H1 (cell line): ENCODE measurements around the gene KCNQ1.

Source experiments
- CREB1 ChIP-seq: IDR thresholded peaks from 2 replicates; pipeline ENCODE4 v1.6.1; 2012; ENCODE audit warnings: inconsistent platforms
- CTBP2 ChIP-seq: IDR thresholded peaks from 2 replicates; pipeline ENCODE4 v1.7.0; 2011; ENCODE audit warnings: borderline replicate concordance, mild to moderate bottlenecking, moderate library complexity, mixed read lengths, low read length; ENCODE audit not compliant: insufficient read depth, insufficient read length
- EGR1 ChIP-seq: IDR thresholded peaks from 2 replicates; pipeline ENCODE4 v1.6.1; 2011; ENCODE audit warnings: low read depth, low read length, borderline replicate concordance
- EP300 ChIP-seq, 2 experiments: IDR thresholded peaks; 1 replicate in 1 of 2; 2 replicates in 1 of 2; pipeline ENCODE4 v1.6.1; 2011 to 2012; ENCODE audit warnings: low read depth in 2 of 2, low read length in 2 of 2, mild to moderate bottlenecking in 2 of 2, borderline replicate concordance in 1 of 2, inconsistent platforms in 1 of 2, moderate library complexity in 1 of 2
- ZNF274 ChIP-seq: IDR thresholded peaks from 2 replicates; pipeline ENCODE4 v1.7.0; 2012; ENCODE audit warnings: low read length, borderline replicate concordance; ENCODE audit errors: extremely low read depth
- TF ChIP-seq, protein P1 (sequence below): fragments of 300-600 bp; sonication (generic); IDR thresholded peaks from 2 replicates; pipeline ENCODE4 v1.7.1; 2012; ENCODE audit warnings: low read length, moderate library complexity, mild to moderate bottlenecking, inconsistent platforms; ENCODE audit not compliant: insufficient replicate concordance
- TF ChIP-seq, protein P2 (sequence below), 3 experiments: IDR thresholded peaks; 1 replicate in 2 of 3; 2 replicates in 1 of 3; pipeline versions ENCODE4 v1.5.1 to v1.6.1; 2011; ENCODE audit warnings: low read length in 3 of 3, mild to moderate bottlenecking in 3 of 3, inconsistent platforms in 2 of 3, low read depth in 1 of 3, moderate library complexity in 1 of 3; ENCODE audit not compliant: insufficient read depth in 1 of 3; ENCODE audit errors: control extremely low read depth in 1 of 3
- TF ChIP-seq, protein P3 (sequence below): IDR thresholded peaks from 2 replicates; pipeline ENCODE4 v1.6.1; 2012; ENCODE audit warnings: inconsistent platforms

DNA sequence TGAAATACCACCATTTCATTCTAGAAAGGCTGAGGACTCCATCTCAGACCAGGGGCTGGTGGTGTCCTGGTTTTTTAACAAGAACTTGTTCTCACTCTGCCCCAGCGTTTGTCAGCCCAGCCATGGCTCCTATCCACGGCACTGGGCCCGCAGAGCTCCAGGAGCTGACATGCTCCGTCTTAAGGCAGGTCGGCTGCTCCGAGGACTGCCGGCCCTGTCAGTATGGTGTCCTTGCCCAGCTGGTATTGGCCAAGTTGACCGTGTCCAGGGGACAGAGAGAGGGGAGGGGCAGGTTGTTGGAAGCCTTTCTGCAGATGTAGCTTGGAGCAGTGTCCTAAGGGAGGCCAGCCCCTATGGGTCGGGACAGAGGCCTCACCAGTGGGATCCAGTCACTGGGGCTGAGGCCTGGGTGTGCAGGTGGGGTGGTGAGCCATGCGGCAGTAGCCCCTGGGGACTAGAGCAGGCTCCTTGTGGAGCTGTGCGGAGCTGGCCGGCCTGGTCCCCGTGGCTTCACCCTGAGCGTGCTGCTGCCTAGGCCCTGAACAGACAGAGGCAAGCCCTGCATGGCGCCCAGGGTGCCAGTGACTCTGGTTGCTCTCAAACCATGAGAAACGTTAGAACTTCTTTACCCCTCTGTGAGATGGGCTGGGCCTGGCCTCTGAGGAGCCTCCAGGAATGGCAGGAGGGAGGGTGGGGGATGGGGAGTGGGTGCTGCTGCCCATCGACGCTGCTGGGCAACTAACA lies 294.9 kb downstream of the KCNQ1 start:
- TF ChIP-seq, protein P1, sequence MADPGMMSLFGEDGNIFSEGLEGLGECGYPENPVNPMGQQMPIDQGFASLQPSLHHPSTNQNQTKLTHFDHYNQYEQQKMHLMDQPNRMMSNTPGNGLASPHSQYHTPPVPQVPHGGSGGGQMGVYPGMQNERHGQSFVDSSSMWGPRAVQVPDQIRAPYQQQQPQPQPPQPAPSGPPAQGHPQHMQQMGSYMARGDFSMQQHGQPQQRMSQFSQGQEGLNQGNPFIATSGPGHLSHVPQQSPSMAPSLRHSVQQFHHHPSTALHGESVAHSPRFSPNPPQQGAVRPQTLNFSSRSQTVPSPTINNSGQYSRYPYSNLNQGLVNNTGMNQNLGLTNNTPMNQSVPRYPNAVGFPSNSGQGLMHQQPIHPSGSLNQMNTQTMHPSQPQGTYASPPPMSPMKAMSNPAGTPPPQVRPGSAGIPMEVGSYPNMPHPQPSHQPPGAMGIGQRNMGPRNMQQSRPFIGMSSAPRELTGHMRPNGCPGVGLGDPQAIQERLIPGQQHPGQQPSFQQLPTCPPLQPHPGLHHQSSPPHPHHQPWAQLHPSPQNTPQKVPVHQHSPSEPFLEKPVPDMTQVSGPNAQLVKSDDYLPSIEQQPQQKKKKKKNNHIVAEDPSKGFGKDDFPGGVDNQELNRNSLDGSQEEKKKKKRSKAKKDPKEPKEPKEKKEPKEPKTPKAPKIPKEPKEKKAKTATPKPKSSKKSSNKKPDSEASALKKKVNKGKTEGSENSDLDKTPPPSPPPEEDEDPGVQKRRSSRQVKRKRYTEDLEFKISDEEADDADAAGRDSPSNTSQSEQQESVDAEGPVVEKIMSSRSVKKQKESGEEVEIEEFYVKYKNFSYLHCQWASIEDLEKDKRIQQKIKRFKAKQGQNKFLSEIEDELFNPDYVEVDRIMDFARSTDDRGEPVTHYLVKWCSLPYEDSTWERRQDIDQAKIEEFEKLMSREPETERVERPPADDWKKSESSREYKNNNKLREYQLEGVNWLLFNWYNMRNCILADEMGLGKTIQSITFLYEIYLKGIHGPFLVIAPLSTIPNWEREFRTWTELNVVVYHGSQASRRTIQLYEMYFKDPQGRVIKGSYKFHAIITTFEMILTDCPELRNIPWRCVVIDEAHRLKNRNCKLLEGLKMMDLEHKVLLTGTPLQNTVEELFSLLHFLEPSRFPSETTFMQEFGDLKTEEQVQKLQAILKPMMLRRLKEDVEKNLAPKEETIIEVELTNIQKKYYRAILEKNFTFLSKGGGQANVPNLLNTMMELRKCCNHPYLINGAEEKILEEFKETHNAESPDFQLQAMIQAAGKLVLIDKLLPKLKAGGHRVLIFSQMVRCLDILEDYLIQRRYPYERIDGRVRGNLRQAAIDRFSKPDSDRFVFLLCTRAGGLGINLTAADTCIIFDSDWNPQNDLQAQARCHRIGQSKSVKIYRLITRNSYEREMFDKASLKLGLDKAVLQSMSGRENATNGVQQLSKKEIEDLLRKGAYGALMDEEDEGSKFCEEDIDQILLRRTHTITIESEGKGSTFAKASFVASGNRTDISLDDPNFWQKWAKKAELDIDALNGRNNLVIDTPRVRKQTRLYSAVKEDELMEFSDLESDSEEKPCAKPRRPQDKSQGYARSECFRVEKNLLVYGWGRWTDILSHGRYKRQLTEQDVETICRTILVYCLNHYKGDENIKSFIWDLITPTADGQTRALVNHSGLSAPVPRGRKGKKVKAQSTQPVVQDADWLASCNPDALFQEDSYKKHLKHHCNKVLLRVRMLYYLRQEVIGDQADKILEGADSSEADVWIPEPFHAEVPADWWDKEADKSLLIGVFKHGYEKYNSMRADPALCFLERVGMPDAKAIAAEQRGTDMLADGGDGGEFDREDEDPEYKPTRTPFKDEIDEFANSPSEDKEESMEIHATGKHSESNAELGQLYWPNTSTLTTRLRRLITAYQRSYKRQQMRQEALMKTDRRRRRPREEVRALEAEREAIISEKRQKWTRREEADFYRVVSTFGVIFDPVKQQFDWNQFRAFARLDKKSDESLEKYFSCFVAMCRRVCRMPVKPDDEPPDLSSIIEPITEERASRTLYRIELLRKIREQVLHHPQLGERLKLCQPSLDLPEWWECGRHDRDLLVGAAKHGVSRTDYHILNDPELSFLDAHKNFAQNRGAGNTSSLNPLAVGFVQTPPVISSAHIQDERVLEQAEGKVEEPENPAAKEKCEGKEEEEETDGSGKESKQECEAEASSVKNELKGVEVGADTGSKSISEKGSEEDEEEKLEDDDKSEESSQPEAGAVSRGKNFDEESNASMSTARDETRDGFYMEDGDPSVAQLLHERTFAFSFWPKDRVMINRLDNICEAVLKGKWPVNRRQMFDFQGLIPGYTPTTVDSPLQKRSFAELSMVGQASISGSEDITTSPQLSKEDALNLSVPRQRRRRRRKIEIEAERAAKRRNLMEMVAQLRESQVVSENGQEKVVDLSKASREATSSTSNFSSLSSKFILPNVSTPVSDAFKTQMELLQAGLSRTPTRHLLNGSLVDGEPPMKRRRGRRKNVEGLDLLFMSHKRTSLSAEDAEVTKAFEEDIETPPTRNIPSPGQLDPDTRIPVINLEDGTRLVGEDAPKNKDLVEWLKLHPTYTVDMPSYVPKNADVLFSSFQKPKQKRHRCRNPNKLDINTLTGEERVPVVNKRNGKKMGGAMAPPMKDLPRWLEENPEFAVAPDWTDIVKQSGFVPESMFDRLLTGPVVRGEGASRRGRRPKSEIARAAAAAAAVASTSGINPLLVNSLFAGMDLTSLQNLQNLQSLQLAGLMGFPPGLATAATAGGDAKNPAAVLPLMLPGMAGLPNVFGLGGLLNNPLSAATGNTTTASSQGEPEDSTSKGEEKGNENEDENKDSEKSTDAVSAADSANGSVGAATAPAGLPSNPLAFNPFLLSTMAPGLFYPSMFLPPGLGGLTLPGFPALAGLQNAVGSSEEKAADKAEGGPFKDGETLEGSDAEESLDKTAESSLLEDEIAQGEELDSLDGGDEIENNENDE, result no peak
- TF ChIP-seq, protein P2, sequence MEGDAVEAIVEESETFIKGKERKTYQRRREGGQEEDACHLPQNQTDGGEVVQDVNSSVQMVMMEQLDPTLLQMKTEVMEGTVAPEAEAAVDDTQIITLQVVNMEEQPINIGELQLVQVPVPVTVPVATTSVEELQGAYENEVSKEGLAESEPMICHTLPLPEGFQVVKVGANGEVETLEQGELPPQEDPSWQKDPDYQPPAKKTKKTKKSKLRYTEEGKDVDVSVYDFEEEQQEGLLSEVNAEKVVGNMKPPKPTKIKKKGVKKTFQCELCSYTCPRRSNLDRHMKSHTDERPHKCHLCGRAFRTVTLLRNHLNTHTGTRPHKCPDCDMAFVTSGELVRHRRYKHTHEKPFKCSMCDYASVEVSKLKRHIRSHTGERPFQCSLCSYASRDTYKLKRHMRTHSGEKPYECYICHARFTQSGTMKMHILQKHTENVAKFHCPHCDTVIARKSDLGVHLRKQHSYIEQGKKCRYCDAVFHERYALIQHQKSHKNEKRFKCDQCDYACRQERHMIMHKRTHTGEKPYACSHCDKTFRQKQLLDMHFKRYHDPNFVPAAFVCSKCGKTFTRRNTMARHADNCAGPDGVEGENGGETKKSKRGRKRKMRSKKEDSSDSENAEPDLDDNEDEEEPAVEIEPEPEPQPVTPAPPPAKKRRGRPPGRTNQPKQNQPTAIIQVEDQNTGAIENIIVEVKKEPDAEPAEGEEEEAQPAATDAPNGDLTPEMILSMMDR (IDR thresholded peaks at IDR 0.05; ENCODE audit: control extremely low read depth in 1 of 3, insufficient read depth in 1 of 3, low read depth in 1 of 3, low read length in 3 of 3), result no peak
- TF ChIP-seq, protein P3, sequence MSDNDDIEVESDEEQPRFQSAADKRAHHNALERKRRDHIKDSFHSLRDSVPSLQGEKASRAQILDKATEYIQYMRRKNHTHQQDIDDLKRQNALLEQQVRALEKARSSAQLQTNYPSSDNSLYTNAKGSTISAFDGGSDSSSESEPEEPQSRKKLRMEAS, result no peak
- TF ChIP-seq CTBP2 (no peak), EP300 (IDR thresholded peaks at IDR 0.05; ENCODE audit: borderline replicate concordance in 1 of 2, low read depth in 2 of 2, low read length in 2 of 2) (no peak), EGR1 (no peak), ZNF274 (no peak), CREB1 (no peak)
